GM19328 (cell line): ENCODE data around the gene LSAMP.
A peak's percentile ranks its signal among the peaks of the same experiment; 100 is the strongest.

Experiments used
- ATAC-seq: cut with Tn5 transposase; IDR thresholded peaks from one replicate; pipeline ENCODE4 v1.9.1; 2021; ENCODE audit warnings: mild to moderate bottlenecking, moderate library complexity; ENCODE audit not compliant: unreplicated experiment

Gene LSAMP

GRCh38 chr3:116300226-116300625 lies 145.1 kb downstream of the LSAMP start:
- ATAC-seq: no peak

GRCh38 chr3:116299646-116300081 lies 145.6 kb downstream of the LSAMP start:
- ATAC-seq: no peak

DNA sequence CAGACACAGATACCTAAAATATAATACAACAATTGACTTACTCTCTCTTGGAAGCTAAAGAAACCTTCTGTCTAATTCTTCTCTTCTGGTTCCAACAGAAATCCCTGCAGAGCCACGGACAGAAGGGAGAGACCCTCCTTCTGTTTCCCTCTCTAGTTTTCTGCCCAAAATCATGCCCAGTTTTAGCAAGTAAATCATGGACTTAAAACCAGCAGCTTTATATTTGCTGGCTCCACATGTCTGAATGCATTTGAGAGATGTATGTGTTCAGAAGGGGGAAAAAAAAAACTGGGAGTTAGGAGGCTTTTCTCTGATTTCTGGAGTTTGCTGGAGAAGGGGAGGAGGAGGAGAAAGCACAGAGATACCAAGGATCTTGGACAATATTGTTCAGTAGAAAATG lies 147.1 kb downstream of the LSAMP start:
- no peak for ATAC-seq

GRCh38 chr3:116291141-116291540 lies 154.1 kb downstream of the LSAMP start:
- ATAC-seq: no peak

- peak; percentile 58 for ATAC-seq
Measured at GRCh38 chr3:116288485-116288884, 156.8 kb downstream of the LSAMP start.

DNA sequence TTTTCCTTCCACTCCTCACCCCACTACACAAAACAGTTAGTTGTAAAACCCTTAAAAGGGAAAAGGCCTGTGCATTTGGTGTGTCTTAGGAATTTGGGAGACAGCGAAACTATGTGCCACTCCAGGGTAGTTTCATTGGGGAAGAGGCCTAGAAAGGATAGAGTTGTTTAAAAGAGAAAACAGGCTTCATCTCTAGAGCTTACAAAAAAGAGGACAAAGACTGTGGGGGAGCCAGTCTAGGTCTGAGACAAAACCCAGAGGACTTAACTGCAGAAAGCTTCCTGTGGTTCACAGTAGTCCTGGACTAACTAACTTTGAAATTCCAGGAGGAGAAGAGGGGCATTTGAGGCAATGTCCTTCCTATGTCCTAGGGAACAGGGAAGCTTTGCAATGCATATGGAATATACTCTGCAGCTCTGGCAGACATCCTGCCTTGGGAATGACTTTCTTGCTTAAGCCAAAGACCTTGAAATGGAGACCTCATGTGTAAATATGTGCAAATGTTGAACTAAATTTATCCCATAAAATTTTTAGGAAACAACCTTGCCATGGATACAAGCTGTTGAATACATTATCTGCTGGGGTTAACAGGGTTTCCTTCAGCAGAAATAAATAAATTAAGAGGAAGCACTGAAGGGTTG lies 159.4 kb downstream of the LSAMP start:
- no peak for ATAC-seq

GRCh38 chr3:116281313-116282143 lies 163.8 kb downstream of the LSAMP start:
- ATAC-seq: no peak

GRCh38 chr3:116280130-116280740 lies 165.1 kb downstream of the LSAMP start:
- no peak for ATAC-seq

- ATAC-seq: no peak
Measured at GRCh38 chr3:116276675-116277074, 168.6 kb downstream of the LSAMP start.

DNA sequence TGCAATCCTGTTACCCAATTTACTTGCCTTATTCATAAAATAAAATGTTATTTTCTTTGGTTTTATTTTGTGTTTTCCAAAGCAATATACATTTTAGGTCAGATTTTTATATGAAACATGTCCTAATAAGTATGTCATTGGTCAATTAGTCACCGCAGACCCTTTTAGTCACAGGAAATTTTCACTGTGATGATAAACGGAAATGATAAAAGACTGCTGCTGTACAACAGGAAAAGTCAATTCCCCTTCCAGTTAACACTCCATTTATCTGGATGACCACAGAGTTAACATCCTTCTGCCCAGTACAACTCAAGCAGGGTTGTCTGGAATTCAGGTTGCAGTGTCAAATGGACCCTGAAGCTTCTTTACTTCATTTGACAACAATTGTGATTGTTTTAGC lies 175.2 kb downstream of the LSAMP start:
- no peak for ATAC-seq

- ATAC-seq: no peak
Measured at GRCh38 chr3:116267116-116267515, 178.2 kb downstream of the LSAMP start.

DNA sequence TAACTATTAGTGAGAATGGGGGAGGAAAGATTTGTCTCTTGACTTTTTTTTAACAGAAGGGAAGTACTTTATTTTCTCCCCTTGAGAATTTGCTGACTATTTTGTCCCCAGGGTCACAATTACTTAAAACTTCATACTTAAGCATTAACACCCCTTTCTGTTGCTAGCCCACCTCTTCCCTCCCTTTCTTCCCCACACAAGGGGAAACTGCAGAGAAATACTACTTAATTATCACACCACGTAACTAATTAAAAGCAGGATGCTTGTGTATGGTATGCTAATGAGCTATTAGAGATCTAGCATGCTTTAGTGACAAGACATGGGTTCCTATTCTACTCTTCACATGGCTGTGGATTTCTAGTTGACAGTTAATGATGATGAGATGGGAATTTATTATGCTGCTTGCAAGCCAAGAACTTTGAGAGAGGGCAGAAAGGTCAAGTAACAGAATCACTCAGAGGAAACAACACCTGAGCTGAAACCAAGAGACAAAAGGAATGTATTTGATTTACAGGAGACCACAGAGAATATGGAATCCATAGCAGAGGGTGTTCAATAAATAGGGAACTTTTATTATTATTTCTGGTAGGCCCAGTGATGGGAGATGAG lies 179.2 kb downstream of the LSAMP start:
- no peak for ATAC-seq

DNA sequence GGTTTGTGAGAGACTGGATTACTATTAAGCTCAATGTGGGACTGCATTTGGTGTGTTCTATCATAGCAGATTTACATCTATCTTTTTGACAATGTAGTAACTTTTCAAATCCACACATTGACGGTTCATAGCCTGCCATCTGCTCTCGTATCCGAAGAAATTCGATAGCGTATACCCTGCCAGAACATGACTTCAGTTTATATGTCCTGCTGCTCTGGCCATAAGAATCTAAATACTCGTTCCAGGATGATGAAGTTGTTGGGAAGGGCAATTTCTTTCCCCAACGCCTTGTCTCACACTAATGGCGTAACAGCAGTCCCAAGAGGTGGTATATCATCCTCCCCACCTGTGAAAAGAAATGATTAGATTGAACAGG lies 180.0 kb downstream of the LSAMP start:
- ATAC-seq: no peak

DNA sequence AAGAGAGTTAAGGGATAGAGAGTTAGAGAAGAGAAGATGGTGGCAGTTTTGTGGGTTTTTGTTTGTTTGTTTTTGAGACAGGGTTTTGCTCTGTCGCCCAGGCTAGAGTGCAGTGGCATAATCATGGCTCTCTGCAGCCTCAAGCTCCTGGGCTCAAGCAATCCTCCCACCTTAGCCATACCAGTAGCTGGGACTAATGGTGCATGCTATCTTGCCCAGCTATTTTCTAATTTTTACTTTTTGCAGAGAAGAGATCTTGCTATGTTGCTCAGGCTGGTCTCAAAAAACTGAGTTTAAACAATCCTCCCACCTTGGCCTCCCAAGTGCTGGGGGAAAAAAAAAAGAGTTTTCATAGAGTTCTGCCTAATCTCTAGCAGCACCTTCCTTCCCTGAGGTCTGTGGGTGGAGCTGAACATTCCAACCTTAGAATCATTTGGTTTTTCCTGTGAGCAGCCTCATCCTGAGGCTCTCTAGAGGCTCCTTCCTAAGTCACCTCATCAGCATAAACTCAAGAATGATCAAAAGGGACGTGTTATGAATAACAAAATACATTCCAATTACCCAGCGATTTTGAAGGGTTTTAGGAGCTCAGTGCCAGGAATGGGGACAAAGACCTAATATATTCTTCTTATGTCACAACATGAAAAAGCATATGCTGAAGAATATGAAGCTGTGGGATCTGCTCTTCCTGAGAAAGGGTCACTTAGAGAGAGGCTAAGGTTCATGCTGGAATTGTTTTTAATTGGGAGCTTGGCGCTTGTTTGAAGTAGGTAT lies 180.6 kb downstream of the LSAMP start:
- ATAC-seq: no peak

DNA sequence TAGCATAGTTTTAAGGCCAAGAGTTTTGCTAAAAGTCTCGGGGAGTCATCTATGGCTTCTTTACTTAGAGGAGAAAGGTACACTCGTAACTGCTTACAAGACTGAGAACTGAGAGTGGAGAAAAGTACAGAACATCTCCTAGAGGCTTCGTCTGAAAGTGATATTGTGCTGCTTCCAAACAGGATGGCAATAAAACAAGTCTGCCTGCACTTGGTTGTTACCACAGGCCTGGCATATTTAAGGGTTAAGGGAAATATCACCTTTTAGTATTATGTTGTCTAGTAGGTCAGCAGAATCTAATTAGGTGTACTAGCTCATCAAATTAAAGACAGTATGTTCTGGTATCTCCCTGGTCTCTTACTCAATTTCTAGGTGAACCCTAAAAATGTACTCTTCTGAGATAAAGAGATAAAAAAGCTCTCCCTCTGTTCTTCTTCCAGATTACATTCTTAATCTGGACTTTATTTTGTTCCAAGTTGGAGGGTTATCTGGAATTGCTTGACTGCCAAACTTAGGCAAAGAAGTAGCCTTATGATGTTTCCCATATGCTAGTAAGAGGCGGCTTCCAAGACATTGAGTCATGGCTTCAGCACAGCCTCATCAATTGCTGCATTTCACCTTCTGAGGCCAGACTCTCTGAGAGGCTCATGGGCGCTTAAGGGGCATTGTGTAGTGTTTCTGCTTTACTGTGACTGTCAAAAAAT lies 181.3 kb downstream of the LSAMP start:
- no peak for ATAC-seq

GRCh38 chr3:116260491-116260890 lies 184.8 kb downstream of the LSAMP start:
- no peak for ATAC-seq

DNA sequence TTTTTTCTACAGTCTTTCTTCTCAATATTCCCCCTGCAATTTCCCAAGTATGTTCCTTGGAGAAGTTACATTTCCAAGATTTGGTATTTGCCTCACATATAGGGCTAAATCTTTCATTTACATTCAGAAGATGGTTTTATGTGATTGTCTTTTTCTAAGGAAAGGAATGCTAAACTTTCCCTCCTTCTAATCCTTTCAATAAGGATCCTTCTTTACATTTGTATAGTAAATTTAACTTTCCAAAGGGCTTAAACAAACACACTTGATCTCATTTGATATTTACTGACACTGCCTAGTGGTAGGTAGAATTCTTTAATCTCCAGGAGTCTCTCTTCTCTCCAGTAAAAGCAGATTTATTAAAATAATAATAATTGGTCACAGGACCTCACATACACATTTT lies 185.3 kb downstream of the LSAMP start:
- no peak for ATAC-seq

DNA sequence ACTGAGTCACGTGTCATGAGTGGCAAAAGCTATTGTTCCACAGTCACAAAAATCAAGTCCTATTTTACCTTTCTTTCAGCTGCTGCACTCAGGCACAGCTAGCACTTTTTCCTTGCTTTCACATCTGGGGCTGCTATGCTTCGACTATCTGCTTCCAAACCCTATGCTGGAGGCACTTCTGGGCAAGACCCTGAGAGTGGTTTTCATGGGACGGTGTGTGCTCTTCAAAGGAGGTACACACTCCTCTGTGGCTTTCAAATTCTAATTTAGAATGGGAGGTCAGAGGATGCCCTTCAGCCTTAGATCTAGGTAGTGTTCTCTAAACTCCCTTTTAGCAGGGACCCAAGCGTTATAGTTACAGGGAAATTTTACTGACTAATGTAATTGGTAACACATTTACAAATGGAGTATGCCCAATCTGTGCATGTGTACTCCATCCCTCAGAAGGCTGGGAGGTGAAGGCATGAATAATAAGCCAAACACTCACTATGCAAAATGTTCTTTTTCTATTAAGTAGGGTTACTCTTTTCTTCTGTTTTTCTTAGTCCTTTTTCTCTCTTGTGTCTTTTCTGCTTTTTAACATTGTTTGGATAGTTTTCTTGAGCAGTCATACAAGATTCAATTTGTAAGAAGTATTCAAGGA lies 188.3 kb downstream of the LSAMP start:
- ATAC-seq: no peak

GRCh38 chr3:116254541-116254940 lies 190.7 kb downstream of the LSAMP start:
- ATAC-seq: no peak

DNA sequence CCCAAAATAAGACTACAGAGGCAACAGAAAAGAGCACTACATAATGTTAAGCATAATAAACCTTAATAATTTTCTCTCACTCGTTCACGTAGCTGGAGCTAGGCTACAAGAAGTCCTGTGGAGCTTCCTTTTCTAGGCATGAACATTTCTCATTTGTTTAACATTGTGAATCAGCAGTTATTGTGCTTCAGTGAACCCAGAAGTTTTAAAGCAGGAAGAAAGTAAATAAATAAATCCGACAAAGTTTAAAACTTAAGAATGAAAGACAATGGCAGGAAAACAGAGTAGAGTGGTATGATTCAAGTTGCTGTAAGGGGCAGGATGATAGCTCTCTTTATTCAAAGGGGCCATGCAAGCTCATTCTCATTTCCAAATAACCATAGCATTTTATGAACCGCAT lies 191.8 kb downstream of the LSAMP start:
- no peak for ATAC-seq
